SKM-1 treated with dmso at 0.1 percent for 144 hours (cell line): ENCODE data around the gene NDE1.
"Not testable (repeated sequence)": the region's sequence is repeated elsewhere in the genome, so short reads cannot be mapped to it uniquely, and the experiment has no call there.

ENCODE experiments used
- DNase-seq: peaks from one replicate; lab custom pipeline; 2025; ENCODE audit not compliant: unreplicated experiment; lab: John Stamatoyannopoulos, UW

Gene NDE1

GRCh38 chr16:15650019-15650697 is at the start of gene NDE1:
Gene NDE1 (plus strand): TSS chr16:15650245. CDS start chr16:15664779, 14,534 bp downstream.
- DNase-seq: peak; percentile 72

GRCh38 chr16:15601212-15601879 is 48.7 kb upstream of the NDE1 start:
- DNase-seq: no peak

DNA sequence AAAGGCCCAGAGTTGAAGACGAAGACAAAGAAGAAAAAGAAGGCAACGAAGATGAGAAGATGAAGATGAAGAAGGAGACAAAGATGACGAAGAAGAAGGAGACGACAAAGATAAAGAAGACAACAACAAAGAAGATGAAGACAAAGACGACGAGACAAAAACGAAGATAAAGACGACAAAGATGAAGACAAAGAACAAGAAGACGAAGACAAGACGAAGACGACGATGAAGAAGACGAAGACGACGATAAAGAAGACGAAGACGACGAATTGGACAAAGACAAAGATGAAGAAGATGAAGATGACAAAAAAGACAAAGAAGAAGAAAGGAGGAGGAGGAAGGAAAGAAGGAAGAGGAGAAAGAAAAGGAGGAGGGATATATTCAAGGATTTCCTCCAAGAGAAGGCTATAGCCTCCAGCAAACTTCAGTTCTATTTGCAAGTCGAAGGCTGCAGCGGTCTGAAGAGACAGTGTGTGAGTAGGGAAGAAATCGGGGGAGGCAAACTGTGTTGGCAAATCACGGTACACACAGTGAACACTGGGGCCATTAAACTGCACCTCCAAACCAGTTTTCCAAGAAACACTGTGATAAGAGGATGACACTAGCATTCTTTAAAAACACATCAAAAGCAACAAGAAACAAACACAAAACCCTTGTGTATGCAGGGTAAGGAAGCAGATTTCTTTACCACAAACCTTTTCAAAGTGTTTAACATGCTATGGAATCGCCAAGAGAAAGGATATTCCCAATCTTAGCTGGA is 47.6 kb upstream of the NDE1 start:
- no peak for DNase-seq

GRCh38 chr16:15604460-15605440 is 45.3 kb upstream of the NDE1 start:
- DNase-seq: no peak

DNA sequence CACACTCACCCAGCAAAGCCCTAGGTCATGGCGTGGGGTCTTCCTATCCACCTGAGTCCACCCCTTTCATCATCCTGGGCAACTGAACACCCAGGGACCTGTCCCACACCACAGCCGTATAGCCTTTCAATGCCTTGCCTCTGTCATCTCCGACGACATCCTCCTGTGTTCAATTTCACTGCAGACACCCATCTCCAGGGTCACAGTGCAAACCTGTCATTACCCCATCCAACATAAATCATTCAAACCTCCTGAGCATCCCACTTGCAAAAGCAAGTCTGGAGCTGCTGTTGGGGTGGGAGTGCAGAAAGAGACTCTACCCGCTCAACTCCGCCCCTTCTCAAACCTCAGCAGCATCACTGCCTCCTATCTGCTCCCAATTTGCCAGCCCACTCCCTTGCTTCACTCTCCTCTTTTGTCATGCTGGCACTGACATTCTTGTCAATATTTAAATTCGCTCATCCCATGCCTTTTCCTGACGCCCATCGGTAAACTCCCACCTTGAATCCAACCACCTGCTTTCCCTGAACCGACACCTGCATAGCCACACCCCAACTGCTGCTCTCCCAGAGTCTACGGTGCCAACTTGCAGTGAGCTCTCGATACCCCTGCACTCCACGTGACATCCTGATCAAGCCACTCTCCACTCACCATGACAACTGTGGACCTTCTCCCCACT is 44.1 kb upstream of the NDE1 start:
- no peak for DNase-seq

DNA sequence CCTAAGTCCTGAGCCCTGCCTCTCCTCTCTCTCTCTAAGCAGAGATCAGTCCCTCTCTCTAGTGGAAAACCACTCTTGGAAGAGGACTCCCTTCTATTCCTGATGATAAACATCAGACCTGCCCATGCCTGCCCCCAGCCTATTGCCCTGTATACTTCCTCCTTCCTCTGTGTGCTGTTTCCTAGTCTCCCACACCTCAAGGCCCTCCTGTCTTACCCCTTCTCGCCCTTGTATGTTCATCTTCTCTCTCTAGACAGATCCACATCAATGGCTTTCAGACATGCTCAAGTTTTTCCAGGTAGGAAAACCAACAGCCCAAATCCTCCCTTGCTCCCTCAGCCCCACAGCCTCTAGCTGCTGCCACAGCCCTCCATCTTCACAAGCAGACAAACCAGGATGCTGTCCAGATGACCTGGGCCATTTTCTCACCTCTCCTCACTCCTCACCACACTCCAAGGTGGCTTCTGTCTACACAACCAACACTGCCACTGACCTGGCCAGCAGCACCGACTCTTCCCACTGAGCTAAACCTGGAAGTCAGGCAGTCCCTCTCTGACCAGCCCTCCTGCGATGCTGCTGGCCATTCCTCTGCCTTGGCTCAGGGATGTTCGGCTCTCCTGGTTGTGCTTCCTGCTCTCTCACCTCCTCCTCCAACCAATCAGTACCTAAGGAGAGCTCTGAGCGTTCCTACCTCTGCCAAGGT is 43.4 kb upstream of the NDE1 start:
- no peak for DNase-seq

DNA sequence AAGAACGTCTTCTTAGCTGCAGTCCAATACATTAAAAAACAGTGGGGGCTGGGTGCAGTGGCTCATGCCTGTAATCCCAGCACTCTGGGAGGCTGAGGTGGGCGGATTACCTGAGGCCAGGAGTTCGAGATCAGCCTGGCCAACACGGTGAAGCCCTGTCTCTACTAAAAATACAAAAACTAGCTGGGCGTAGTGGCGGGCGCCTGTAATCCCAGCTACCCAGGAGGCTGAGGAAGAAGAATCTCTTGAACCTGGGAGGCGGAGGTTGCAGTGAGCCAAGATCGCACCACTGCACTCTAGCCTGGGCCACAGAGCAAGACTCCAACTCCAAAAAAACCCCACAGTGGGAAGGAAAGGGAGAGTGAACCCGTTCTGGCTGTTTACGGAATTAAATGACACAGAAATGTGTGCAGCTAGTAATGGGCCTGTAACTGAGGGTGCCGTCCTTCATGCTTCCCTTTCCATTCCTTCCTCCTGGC is 42.8 kb upstream of the NDE1 start:
- DNase-seq: not testable (repeated sequence)

DNA sequence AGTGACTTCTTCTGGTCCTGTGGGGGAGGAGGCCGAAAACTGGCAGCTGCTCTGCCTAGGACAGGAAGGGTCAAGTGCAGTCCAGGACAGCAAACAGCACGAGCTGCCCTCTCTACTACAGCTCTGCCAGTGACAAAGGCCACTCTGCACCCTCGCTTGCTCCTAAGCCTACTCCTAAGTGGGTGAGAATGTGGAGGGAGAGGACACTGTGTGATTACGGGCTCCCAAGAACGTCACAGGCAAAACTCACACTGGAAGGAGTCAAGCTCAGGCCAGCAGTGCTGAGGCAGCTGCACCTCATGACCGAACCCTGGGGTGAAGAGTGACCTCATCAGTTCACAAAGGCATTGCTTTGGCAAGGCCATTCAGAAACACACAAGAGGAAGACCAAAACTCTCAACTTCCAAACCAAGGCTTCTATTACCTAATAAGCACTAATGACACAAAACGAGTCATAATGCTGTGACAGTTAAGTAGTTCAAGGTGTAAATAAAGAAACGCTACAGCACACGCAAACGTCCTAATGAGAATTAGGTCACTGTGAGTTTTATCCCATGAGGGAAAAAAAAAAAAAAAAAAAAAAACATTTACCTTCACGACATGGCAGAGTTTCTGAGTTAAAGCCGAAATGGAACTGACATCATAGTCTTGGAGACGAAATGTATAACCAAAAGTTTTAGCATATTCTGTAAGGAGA is 42.2 kb upstream of the NDE1 start:
- no peak for DNase-seq

- no peak for DNase-seq
Measured at GRCh38 chr16:15608398-15609285, 41.4 kb upstream of the NDE1 start.

GRCh38 chr16:15609286-15609649 is 40.8 kb upstream of the NDE1 start:
- DNase-seq: no peak

DNA sequence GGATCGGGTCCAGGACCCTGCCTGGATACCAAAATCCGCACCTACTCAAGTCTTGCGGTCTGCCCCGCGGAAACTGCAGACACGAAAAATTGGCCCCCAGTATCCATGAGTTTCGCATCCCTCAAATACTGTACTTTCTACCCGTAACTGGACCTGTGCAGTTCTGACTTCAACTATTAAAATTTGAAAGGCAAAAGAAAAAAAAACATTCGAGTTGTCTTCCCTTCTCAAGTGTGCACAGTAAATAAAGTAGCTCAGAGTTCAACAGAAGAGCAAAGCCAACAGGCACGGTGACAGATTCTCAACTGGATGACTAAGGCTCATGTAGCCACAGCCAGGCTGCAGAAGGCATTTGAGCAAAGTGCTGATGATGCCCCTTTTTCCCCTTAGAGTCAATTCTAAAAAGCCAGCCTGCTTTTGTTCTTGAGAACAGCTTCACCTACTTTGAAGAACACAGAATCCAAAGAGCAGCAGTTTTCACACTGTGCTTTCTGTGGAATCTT is 39.6 kb upstream of the NDE1 start:
- no peak for DNase-seq

GRCh38 chr16:15611610-15612009 is 38.4 kb upstream of the NDE1 start:
- no peak for DNase-seq

DNA sequence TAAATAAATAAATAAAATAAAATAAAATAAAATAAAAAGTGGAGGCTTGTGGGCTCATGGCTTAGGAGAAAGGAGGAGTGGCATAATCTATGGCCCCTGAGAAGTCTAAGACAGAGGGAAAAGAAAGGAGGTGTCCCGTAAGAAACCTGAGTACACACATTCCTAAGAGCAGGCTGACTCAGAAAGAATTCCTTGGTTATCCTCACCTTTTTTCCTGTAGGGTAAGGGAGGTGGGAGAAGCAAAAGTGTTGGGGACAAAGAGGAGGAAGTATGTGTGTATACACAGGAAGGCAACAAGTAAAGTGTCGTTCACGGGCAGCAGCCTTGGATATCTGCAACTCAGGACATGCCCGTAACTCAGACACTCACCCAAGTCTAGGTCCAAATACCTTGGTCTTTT is 36.4 kb upstream of the NDE1 start:
- DNase-seq: no peak

GRCh38 chr16:15616012-15616411 is 34.0 kb upstream of the NDE1 start:
- DNase-seq: no peak

DNA sequence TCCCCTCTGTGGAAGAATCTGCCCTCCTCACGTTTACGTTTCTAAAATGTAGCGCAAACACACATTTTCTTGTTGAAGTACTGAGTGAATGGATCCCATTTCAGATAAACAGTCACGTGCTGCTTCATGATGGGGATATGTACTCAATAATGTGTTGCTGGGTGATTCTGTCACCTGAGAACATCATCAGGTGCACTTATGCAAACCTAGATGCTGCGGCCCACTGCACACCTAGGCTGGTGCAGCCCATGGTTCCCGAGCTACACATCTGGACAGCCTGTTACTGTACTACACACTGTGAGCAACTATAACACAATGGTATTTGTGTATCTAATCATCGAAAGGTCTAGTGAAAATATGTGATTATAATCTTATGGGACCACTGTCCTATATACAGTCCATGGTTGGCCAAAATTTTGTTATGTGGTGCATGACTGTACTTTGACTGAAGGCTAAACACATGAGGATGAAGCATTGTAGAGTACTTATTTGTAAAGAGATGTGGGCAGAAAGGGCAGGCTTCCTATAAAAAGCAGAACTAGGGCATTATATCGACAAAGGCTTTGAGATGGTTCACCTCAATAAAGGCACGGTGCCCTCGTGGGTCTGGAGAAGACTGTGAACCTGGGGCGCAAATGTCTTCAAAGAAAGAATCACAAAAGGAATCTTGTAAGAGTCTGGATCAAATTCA is 33.4 kb upstream of the NDE1 start:
- DNase-seq: no peak

GRCh38 chr16:15617901-15618300 is 32.1 kb upstream of the NDE1 start:
- DNase-seq: no peak

DNA sequence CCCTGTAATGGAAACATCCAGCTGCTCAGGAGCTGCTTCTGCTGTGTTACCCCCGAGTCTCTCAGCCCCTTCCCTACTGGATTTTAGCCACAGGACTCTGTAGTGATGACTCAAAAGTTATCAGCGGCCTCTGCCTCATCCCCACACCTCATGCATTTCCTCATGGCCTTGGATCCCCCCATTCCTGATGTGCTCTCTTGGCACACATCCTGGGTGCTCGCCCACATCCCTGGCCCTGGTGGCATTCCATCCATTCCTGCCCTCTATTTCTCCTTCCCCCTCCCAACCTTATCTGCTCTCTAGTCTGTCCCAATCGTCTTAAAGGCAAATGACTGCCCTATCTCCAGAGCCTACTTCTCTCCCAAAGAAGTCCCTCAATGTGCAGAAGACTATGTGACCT is 31.7 kb upstream of the NDE1 start:
- no peak for DNase-seq
